ENCODE measurements around the gene CFAP97D1.

The CFAP97D1 gene

DNA sequence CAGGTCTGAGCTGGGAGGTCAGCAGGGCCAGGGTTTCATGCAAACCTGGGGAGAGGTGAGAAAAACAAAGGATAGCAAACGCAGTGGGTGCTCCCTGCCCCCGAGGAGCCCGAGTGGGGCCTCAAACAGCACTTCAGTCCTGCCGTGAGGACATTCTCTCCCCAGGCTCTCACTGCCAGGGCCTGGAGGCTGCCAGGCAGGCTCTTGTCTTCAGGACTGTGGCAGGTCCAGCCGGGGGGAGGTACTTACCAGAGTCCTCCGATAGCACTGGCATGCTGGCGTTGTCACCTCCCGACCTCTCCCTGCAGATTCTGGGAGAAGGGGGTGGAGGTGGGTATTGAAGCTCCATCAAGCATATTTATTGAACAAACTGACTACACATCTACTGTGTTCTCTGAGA lies 51.4 kb downstream of the CFAP97D1 start:
- Histone ChIP-seq H3K27me3 (peaks cover 7% of the 10 kb centered on the region), H3K4me1 (no peaks in the 10 kb centered on the region), H3K4me3 (ENCODE audit: low read depth, low read length) (no peak overlapping the region), H3K36me3 (no peaks in the 10 kb centered on the region), H3K9me3 (no peaks in the 10 kb centered on the region)
- TF ChIP-seq, protein P1, sequence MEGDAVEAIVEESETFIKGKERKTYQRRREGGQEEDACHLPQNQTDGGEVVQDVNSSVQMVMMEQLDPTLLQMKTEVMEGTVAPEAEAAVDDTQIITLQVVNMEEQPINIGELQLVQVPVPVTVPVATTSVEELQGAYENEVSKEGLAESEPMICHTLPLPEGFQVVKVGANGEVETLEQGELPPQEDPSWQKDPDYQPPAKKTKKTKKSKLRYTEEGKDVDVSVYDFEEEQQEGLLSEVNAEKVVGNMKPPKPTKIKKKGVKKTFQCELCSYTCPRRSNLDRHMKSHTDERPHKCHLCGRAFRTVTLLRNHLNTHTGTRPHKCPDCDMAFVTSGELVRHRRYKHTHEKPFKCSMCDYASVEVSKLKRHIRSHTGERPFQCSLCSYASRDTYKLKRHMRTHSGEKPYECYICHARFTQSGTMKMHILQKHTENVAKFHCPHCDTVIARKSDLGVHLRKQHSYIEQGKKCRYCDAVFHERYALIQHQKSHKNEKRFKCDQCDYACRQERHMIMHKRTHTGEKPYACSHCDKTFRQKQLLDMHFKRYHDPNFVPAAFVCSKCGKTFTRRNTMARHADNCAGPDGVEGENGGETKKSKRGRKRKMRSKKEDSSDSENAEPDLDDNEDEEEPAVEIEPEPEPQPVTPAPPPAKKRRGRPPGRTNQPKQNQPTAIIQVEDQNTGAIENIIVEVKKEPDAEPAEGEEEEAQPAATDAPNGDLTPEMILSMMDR (IDR thresholded peaks at IDR 0.05; ENCODE audit: low read depth, low read length) = no peak
- DNase-seq = no peak

DNA sequence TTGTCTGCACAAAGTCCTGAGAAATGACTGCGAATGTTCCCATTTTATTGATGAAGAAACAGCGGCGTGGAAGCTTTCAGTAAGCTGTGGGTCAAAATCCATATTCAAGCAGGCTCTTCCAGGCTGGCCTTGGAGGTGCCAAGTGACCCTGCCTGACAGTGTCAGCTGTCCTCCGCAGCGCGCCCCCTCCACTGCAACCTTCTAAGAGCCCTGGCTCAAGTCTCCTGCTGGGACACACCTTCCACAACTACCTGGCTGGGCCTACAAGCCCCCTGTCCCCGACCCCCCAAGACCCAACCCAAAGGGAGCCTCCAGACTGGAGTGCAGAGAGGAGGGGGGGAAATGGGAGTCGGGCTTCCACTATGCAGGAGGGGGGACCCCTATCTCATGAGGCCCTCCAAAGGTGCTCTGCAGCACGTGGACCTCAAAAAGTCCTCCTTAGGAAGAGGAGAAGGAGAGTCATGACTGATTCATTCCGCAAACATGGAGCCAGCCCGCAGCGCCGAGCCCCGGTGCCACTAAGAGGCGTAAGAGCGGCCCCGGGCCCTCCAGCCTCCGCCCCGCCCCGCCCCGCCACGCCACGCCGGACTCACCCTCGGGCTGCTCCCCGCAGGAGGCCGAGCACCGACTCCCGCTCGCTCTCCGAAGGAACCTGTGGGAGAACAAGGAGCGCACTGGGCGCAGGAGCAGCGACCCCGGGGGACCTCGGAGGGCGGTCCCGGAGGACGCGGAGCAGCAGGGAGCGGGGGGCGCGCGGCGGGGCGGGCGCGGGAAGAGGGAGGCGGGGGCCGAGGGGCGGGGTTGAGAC lies 52.1 kb downstream of the CFAP97D1 start:
- peaks cover 7% of the 10 kb centered on the region for H3K27me3 ChIP-seq
- H3K4me3 ChIP-seq (ENCODE audit: low read depth, low read length) = peak overlapping the region; percentile 54
- no peaks in the 10 kb centered on the region for H3K9me3 ChIP-seq
- TF ChIP-seq, protein P1 (IDR thresholded peaks at IDR 0.05; ENCODE audit: low read depth, low read length) = no peak
- peak; percentile 56 for DNase-seq
- H3K4me1 ChIP-seq = no peaks in the 10 kb centered on the region
- H3K36me3 ChIP-seq = no peaks in the 10 kb centered on the region

DNA sequence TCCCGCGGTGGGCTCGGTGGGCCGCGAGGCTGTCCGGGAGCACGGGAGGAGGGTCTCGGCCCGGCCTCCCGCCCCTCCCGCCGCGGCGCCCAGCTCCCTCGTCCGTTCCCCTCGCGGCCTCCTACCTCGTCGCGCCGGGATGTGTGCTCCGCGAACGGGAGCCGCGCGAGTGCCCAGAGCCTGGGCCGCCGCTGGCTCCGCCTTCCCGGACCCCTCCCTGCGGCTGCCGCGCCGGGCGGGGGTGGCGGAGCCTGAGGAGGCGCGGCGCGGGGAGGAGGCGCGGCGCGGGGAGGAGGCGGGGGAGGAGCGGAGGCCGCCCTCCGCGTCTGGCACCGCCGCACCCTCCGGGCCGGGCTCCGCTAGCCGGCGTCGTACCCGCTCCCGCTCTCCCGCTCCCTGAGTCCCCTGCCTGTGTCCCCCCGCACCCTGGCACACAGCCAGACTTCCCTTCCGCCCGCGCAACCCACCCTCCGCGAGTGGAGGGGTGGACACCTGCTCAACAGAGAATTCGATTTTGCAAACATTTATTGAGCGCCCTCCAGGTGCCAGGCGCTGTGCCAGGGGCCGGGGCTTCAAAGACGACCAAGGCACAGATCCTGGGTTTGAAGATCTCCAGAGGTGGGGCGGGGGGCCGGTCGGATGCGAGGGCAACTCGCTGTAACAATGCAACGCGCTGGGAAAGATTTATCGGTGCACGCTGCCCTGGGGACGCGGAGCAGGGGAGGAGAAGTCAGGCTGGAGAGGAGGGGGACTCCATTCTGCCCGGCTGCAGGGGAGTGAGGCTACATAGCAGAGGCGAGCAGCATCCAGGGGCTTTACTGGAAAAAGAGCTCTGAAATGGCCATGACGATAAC lies 53.0 kb downstream of the CFAP97D1 start, which contains the start of gene MPP3:
Gene MPP3, minus strand, starts transcription at position 171 of the 854 bp plus-strand sequence. CDS start 1,240 bp downstream, outside the sequence.
- H3K27me3 ChIP-seq = peaks cover 7% of the 10 kb centered on the region
- no peaks in the 10 kb centered on the region for H3K4me1 ChIP-seq
- no peaks in the 10 kb centered on the region for H3K9me3 ChIP-seq
- H3K36me3 ChIP-seq = no peaks in the 10 kb centered on the region
- peak; percentile 76 for DNase-seq
- H3K4me3 ChIP-seq (ENCODE audit: low read depth, low read length) = peak within 1 kb of the TSS; percentile 54
- TF ChIP-seq, protein P1 (IDR thresholded peaks at IDR 0.05; ENCODE audit: low read depth, low read length) = no peak

DNA sequence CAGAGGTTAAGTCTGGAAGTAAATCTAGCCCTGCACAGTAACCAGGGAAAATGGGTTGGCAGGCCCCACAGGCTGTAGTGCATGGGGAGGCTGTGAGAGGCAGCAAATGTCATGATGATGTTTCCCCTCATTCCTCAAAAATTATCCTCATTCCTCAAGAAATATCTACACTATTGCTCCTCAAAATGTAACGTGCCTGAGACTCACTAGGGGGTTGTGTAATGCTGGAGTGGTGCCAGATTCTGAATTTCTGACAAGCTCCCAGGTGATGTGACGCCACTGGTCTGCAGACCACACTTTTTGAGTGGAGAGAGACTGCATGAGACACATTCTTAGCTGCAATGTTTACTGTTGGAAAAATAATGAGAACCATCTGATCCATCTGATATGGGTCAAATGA lies 53.9 kb downstream of the CFAP97D1 start:
- H3K27me3 ChIP-seq = peaks cover 7% of the 10 kb centered on the region
- no peak for DNase-seq
- H3K9me3 ChIP-seq = no peaks in the 10 kb centered on the region
- H3K4me3 ChIP-seq (ENCODE audit: low read depth, low read length) = no peak overlapping the region
- no peaks in the 10 kb centered on the region for H3K4me1 ChIP-seq
- TF ChIP-seq, protein P1 (IDR thresholded peaks at IDR 0.05; ENCODE audit: low read depth, low read length) = no peak
- H3K36me3 ChIP-seq = no peaks in the 10 kb centered on the region
